HG02763 (cell line): ENCODE data around the gene BPIFB2.

Source experiments
- ATAC-seq: cut with Tn5 transposase; IDR thresholded peaks from one replicate; pipeline ENCODE4 v1.9.1; 2021; ENCODE audit warnings: mild to moderate bottlenecking, moderate library complexity; ENCODE audit not compliant: unreplicated experiment

BPIFB2 gene

GRCh38 chr20:33020278-33021161 lies 13.0 kb downstream of the BPIFB2 start:
- ATAC-seq = no peak

- no peak for ATAC-seq
These were observed 14.4 kb downstream of the BPIFB2 start for GRCh38 chr20:33021879-33022278.

GRCh38 chr20:33022289-33022688 lies 14.8 kb downstream of the BPIFB2 start:
- ATAC-seq = no peak

GRCh38 chr20:33022694-33023438 lies 15.4 kb downstream of the BPIFB2 start:
- ATAC-seq = no peak

GRCh38 chr20:33023439-33024242 lies 16.1 kb downstream of the BPIFB2 start:
- ATAC-seq = no peak

GRCh38 chr20:33024243-33024560 lies 16.7 kb downstream of the BPIFB2 start:
- no peak for ATAC-seq

- no peak for ATAC-seq
These were observed 17.3 kb downstream of the BPIFB2 start for GRCh38 chr20:33024609-33025317.

GRCh38 chr20:33025318-33025876 lies 17.9 kb downstream of the BPIFB2 start:
- no peak for ATAC-seq

- no peak for ATAC-seq
These were observed 18.7 kb downstream of the BPIFB2 start for GRCh38 chr20:33026072-33026778.

GRCh38 chr20:33026779-33027759 lies 19.6 kb downstream of the BPIFB2 start:
- ATAC-seq = no peak

GRCh38 chr20:33027769-33028751 lies 20.6 kb downstream of the BPIFB2 start:
- no peak for ATAC-seq

- ATAC-seq = no peak
These were observed 21.4 kb downstream of the BPIFB2 start for GRCh38 chr20:33028875-33029274.

- ATAC-seq = no peak
These were observed 22.6 kb downstream of the BPIFB2 start for GRCh38 chr20:33030076-33030475.

- no peak for ATAC-seq
These were observed 23.1 kb downstream of the BPIFB2 start for GRCh38 chr20:33030569-33030968.

- no peak for ATAC-seq
These were observed 24.0 kb downstream of the BPIFB2 start, which contains the start of gene BPIFB6 for GRCh38 chr20:33031531-33031930. Gene BPIFB6, plus strand, starts transcription at chr20:33031648. Its CDS starts 0 bp downstream, at chr20:33031648.

GRCh38 chr20:33032555-33032954 lies 25.1 kb downstream of the BPIFB2 start:
- ATAC-seq = no peak

GRCh38 chr20:33033381-33033780 lies 25.9 kb downstream of the BPIFB2 start:
- no peak for ATAC-seq
